Astrocyte (in vitro differentiated cells and primary cell): ENCODE measurements around the gene HSD17B13. TPM values are rescaled to one million over a fixed set of nuclear protein-coding genes. Genes with fewer than 3 reads are reported as not detected.

ENCODE experiments used
- DNase-seq: peaks from one replicate; pipeline ENCODE4 v3.0.0-alpha.2; 2010; ENCODE audit warnings: low read depth
- FAIRE-seq: peaks from 2 replicates; lab custom pipeline; 2011; peaks lifted over from hg19 to GRCh38; lab: Jason Lieb, UNC
- H2AFZ ChIP-seq: 2 replicates; pipeline ENCODE4 v1.6.0; 2012; ENCODE audit warnings: low read depth, low read length, inconsistent platforms
- H3K27ac ChIP-seq: 2 replicates; pipeline ENCODE4 v1.5.1; 2011; ENCODE audit warnings: low read depth, low read length, inconsistent platforms
- H3K27me3 ChIP-seq: 2 replicates; pipeline ENCODE4 v1.6.0; 2011; ENCODE audit warnings: low read length, inconsistent platforms; ENCODE audit not compliant: insufficient read depth
- H3K36me3 ChIP-seq: 2 replicates; pipeline ENCODE4 v1.5.1; 2011; ENCODE audit warnings: low read length, inconsistent platforms; ENCODE audit not compliant: insufficient read depth
- H3K4me1 ChIP-seq: 2 replicates; pipeline ENCODE4 v1.5.1; 2011; ENCODE audit warnings: low read length, inconsistent platforms; ENCODE audit not compliant: insufficient read depth
- H3K4me2 ChIP-seq: 2 replicates; pipeline ENCODE4 v1.6.0; 2012; ENCODE audit warnings: low read length, inconsistent platforms
- H3K4me3 ChIP-seq: 2 replicates; pipeline ENCODE4 v1.5.1; 2011; ENCODE audit warnings: low read depth, mild to moderate bottlenecking, low read length, inconsistent platforms; ENCODE audit not compliant: insufficient read depth
- H3K79me2 ChIP-seq: 2 replicates; pipeline ENCODE4 v1.6.0; 2012; ENCODE audit warnings: mild to moderate bottlenecking, low read length, inconsistent platforms; ENCODE audit not compliant: insufficient read depth
- H3K9ac ChIP-seq: 2 replicates; pipeline ENCODE4 v1.6.0; 2012; ENCODE audit warnings: mild to moderate bottlenecking, low read length, inconsistent platforms
- H3K9me3 ChIP-seq: 2 replicates; pipeline ENCODE4 v1.5.1; 2012; ENCODE audit warnings: low read depth, mild to moderate bottlenecking, low read length, inconsistent platforms; ENCODE audit not compliant: insufficient read depth
- H4K20me1 ChIP-seq: 2 replicates; pipeline ENCODE4 v1.6.0; 2012; ENCODE audit warnings: low read length, inconsistent platforms; ENCODE audit not compliant: insufficient read depth
- H3K27ac Mint-ChIP-seq: one replicate; pipeline ENCODE4 v1.8.0; 2021; ENCODE audit warnings: mild to moderate bottlenecking, mixed read lengths; ENCODE audit not compliant: unreplicated experiment
- H3K27me3 Mint-ChIP-seq: one replicate; pipeline ENCODE4 v1.8.0; 2021; ENCODE audit warnings: low read depth, mixed read lengths; ENCODE audit not compliant: unreplicated experiment
- H3K36me3 Mint-ChIP-seq: one replicate; pipeline ENCODE4 v1.8.0; 2021; ENCODE audit warnings: low read depth, mixed read lengths; ENCODE audit not compliant: unreplicated experiment
- H3K4me1 Mint-ChIP-seq: one replicate; pipeline ENCODE4 v1.8.0; 2021; ENCODE audit warnings: low read depth, mixed read lengths; ENCODE audit not compliant: unreplicated experiment
- H3K4me3 Mint-ChIP-seq: one replicate; pipeline ENCODE4 v1.8.0; 2021; ENCODE audit warnings: mild to moderate bottlenecking, moderate library complexity, mixed read lengths; ENCODE audit not compliant: unreplicated experiment
- H3K9me3 Mint-ChIP-seq: one replicate; pipeline ENCODE4 v1.8.0; 2021; ENCODE audit warnings: mild to moderate bottlenecking, mixed read lengths; ENCODE audit not compliant: unreplicated experiment
- CTCF ChIP-seq: IDR thresholded peaks from 2 replicates; pipeline ENCODE4 v1.5.1; 2011; ENCODE audit warnings: low read depth, mild to moderate bottlenecking, inconsistent platforms, low read length, moderate library complexity; ENCODE audit not compliant: insufficient read depth
- EZH2 ChIP-seq: IDR thresholded peaks from 2 replicates; pipeline ENCODE4 v1.6.1; 2012; ENCODE audit warnings: mild to moderate bottlenecking, low read length, inconsistent platforms; ENCODE audit not compliant: insufficient read depth
- total RNA-seq: library from RNA; stranded (reverse); gene quantifications from 2 replicates; pipeline ENCODE4 v1.2.1, GENCODE V29; 2021

Gene HSD17B13
- total RNA-seq, 1 donor from 2014 or later: 0.09 TPM

- H3K27me3 ChIP-seq: no peaks in the 10 kb centered on the region
- no peaks in the 10 kb centered on the region for H4K20me1 ChIP-seq
- H3K9ac ChIP-seq: no peak overlapping the region
- Mint-ChIP-seq H3K9me3 (peaks cover 10% of the 10 kb centered on the region), H3K4me3 (no peak overlapping the region), H3K27me3 (peaks cover 2% of the 10 kb centered on the region), H3K36me3 (no peaks in the 10 kb centered on the region), H3K27ac (no peak overlapping the region), H3K4me1 (no peaks in the 10 kb centered on the region)
- H3K9me3 ChIP-seq: no peaks in the 10 kb centered on the region
- H3K27ac ChIP-seq: no peak overlapping the region
- DNase-seq (no peak), FAIRE-seq (no peak)
- TF ChIP-seq EZH2 (no peak), CTCF (no peak)
- H3K36me3 ChIP-seq: no peaks in the 10 kb centered on the region
- no peaks in the 10 kb centered on the region for H3K79me2 ChIP-seq
- H3K4me2 ChIP-seq: no peak overlapping the region
- no peak overlapping the region for H2AFZ ChIP-seq
- H3K4me3 ChIP-seq: no peak overlapping the region
- H3K4me1 ChIP-seq: no peaks in the 10 kb centered on the region
Observed at GRCh38 chr4:87281603-87282002, 41.1 kb downstream of the HSD17B13 start.

- Mint-ChIP-seq H3K4me1 (no peaks in the 10 kb centered on the region), H3K36me3 (no peaks in the 10 kb centered on the region), H3K27me3 (peaks cover 8% of the 10 kb centered on the region), H3K9me3 (no peaks in the 10 kb centered on the region), H3K4me3 (no peak overlapping the region), H3K27ac (no peak overlapping the region)
- DNase-seq (no peak), FAIRE-seq (no peak)
- Histone ChIP-seq H2AFZ (no peak overlapping the region), H3K36me3 (no peaks in the 10 kb centered on the region), H3K27me3 (peaks cover 2% of the 10 kb centered on the region), H3K4me2 (no peak overlapping the region), H3K79me2 (no peaks in the 10 kb centered on the region), H3K4me3 (no peak overlapping the region), H3K9me3 (no peaks in the 10 kb centered on the region), H3K4me1 (no peaks in the 10 kb centered on the region), H3K9ac (no peak overlapping the region), H4K20me1 (no peaks in the 10 kb centered on the region), H3K27ac (no peak overlapping the region)
- TF ChIP-seq CTCF (no peak), EZH2 (no peak)
Observed at GRCh38 chr4:87278335-87278794, 44.3 kb downstream of the HSD17B13 start.

GRCh38 chr4:87275311-87275710, 47.4 kb downstream of the HSD17B13 start:
- no peak overlapping the region for H3K4me3 Mint-ChIP-seq
- no peaks in the 10 kb centered on the region for H3K79me2 ChIP-seq
- no peak overlapping the region for H3K4me3 ChIP-seq
- no peak overlapping the region for H3K27ac Mint-ChIP-seq
- no peak overlapping the region for H2AFZ ChIP-seq
- H3K9me3 Mint-ChIP-seq: no peaks in the 10 kb centered on the region
- no peak for FAIRE-seq
- TF ChIP-seq CTCF: no peak
- TF ChIP-seq EZH2: no peak
- H3K4me1 Mint-ChIP-seq: no peaks in the 10 kb centered on the region
- no peaks in the 10 kb centered on the region for H3K36me3 Mint-ChIP-seq
- H3K27me3 Mint-ChIP-seq: peaks cover 9% of the 10 kb centered on the region
- H4K20me1 ChIP-seq: no peaks in the 10 kb centered on the region
- DNase-seq: no peak
- H3K9ac ChIP-seq: no peak overlapping the region
- H3K27me3 ChIP-seq: peaks cover 2% of the 10 kb centered on the region
- no peaks in the 10 kb centered on the region for H3K4me1 ChIP-seq
- no peaks in the 10 kb centered on the region for H3K36me3 ChIP-seq
- H3K27ac ChIP-seq: no peak overlapping the region
- H3K4me2 ChIP-seq: no peak overlapping the region
- no peaks in the 10 kb centered on the region for H3K9me3 ChIP-seq
